Measurements from ENCODE around the gene RYR1. TPM values are rescaled to one million over a fixed set of nuclear protein-coding genes. Genes with fewer than 3 reads are reported as not detected.

Gene RYR1
- total RNA-seq, 1 donor from 2014 or later = 7.4 TPM

- TF ChIP-seq, protein P1, sequence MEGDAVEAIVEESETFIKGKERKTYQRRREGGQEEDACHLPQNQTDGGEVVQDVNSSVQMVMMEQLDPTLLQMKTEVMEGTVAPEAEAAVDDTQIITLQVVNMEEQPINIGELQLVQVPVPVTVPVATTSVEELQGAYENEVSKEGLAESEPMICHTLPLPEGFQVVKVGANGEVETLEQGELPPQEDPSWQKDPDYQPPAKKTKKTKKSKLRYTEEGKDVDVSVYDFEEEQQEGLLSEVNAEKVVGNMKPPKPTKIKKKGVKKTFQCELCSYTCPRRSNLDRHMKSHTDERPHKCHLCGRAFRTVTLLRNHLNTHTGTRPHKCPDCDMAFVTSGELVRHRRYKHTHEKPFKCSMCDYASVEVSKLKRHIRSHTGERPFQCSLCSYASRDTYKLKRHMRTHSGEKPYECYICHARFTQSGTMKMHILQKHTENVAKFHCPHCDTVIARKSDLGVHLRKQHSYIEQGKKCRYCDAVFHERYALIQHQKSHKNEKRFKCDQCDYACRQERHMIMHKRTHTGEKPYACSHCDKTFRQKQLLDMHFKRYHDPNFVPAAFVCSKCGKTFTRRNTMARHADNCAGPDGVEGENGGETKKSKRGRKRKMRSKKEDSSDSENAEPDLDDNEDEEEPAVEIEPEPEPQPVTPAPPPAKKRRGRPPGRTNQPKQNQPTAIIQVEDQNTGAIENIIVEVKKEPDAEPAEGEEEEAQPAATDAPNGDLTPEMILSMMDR (IDR thresholded peaks at IDR 0.05; ENCODE audit: insufficient read depth, low read length, severe bottlenecking) = no peak
- Histone ChIP-seq H3K36me3 (ENCODE audit: control insufficient read depth, insufficient read depth, low read length) (no peaks in the 10 kb centered on the region), H3K27me3 (ENCODE audit: control insufficient read depth, insufficient read depth, low read length) (no peaks in the 10 kb centered on the region), H3K4me3 (ENCODE audit: low read depth, low read length) (no peak overlapping the region)
- FAIRE-seq (no peak), DNase-seq (ENCODE audit: low read depth) (no peak)
Observed at GRCh38 chr19:38452430-38453366, 19.2 kb downstream of the RYR1 start.

DNA sequence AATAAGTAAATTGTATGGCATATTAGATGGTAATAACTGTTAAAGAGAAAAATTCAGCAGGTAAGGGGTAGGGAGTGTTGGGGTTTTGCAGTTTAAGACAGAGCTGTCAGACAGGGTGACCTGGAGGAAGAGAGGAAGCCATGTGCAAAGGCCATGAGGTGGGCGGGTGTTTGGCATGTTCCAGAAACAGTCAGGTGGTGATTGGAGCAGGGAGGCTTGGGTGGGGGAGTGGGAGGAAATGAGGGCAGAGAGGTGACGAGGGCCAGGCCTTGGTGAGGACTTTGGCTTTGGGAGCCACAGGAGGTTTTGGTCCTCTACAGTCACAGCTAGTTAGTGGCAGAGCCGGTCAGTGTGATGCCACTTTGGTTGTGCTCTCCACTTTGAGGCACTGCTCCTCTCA is 20.1 kb downstream of the RYR1 start:
- FAIRE-seq = no peak
- no peak for DNase-seq (ENCODE audit: low read depth)
- TF ChIP-seq, protein P1 (IDR thresholded peaks at IDR 0.05; ENCODE audit: insufficient read depth, low read length, severe bottlenecking) = no peak
- Histone ChIP-seq H3K36me3 (ENCODE audit: control insufficient read depth, insufficient read depth, low read length) (no peaks in the 10 kb centered on the region), H3K27me3 (ENCODE audit: control insufficient read depth, insufficient read depth, low read length) (no peaks in the 10 kb centered on the region), H3K4me3 (ENCODE audit: low read depth, low read length) (no peak overlapping the region)

DNA sequence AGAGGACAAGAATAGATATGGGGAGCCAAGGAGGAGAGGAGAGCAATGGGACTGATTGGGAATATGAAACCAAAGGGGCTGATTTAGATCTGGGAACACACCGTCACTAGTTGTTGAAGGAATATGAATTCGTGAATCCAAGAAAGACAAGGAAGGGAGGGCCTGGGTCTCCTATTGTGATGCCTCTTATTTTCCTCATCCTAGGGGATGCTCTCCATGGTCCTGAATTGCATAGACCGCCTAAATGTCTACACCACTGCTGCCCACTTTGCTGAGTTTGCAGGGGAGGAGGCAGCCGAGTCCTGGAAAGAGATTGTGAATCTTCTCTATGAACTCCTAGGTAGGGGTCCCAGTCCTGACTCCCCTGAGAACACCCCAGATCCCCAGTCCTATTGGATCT is 21.5 kb downstream of the RYR1 start:
- Histone ChIP-seq H3K27me3 (ENCODE audit: control insufficient read depth, insufficient read depth, low read length) (no peaks in the 10 kb centered on the region), H3K4me3 (ENCODE audit: low read depth, low read length) (no peak overlapping the region), H3K36me3 (ENCODE audit: control insufficient read depth, insufficient read depth, low read length) (no peaks in the 10 kb centered on the region)
- TF ChIP-seq, protein P1 (IDR thresholded peaks at IDR 0.05; ENCODE audit: insufficient read depth, low read length, severe bottlenecking) = no peak
- no peak for FAIRE-seq
- DNase-seq (ENCODE audit: low read depth) = peak; percentile 6

DNA sequence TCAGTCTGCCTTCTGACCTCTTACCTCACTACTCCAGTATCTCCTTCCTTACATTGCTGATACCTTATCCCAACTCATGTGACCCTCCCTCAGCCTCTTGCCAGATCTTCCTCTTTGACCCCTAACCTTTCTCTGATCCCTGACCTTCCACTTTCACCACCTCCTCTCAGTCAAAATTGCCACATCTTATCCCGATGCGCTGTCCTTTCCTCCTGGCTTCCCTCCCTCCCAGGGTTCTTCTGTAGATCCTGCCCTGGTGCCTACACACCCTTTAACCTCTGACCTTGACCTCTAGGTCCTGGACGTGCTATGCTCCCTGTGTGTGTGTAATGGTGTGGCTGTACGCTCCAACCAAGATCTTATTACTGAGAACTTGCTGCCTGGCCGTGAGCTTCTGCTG is 23.7 kb downstream of the RYR1 start:
- Histone ChIP-seq H3K27me3 (ENCODE audit: control insufficient read depth, insufficient read depth, low read length) (no peaks in the 10 kb centered on the region), H3K4me3 (ENCODE audit: low read depth, low read length) (no peak overlapping the region), H3K36me3 (ENCODE audit: control insufficient read depth, insufficient read depth, low read length) (no peaks in the 10 kb centered on the region)
- FAIRE-seq (no peak), DNase-seq (ENCODE audit: low read depth) (no peak)
- TF ChIP-seq, protein P1 (IDR thresholded peaks at IDR 0.05; ENCODE audit: insufficient read depth, low read length, severe bottlenecking) = no peak

DNA sequence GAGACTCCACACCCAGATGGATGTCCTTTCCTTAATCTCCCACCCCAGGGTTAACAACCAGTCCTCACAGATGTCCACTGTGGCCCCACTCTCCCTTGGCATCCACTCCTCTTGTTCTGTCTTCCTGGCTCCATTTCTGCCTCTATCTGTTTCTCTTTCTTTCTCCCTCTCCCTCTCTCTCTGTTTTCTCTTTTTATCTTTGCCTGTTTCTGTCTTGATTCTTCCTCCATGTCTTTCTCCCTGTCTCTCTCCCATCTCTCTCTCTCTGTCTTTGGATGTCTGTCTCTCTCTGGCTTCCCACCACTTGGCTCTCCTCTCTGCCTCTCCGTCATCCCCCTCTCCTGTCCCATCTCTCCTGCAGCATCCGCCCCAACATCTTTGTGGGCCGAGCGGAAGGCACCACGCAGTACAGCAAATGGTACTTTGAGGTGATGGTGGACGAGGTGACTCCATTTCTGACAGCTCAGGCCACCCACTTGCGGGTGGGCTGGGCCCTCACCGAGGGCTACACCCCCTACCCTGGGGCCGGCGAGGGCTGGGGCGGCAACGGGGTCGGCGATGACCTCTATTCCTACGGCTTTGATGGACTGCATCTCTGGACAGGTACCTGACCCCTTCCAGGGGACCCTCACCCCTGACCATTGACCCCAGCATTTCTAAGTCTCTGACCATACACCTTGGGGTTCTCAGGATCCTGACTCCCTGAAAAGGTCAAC is 24.4 kb downstream of the RYR1 start:
- Histone ChIP-seq H3K4me3 (ENCODE audit: low read depth, low read length) (no peak overlapping the region), H3K27me3 (ENCODE audit: control insufficient read depth, insufficient read depth, low read length) (no peaks in the 10 kb centered on the region), H3K36me3 (ENCODE audit: control insufficient read depth, insufficient read depth, low read length) (no peaks in the 10 kb centered on the region)
- FAIRE-seq (no peak), DNase-seq (ENCODE audit: low read depth) (no peak)
- TF ChIP-seq, protein P1 (IDR thresholded peaks at IDR 0.05; ENCODE audit: insufficient read depth, low read length, severe bottlenecking) = no peak

Data from bronchial epithelial cell (primary cell).